HG02763 (cell line): ENCODE data around the gene GPC6.

Experiments
- ATAC-seq: cut with Tn5 transposase; IDR thresholded peaks from one replicate; pipeline ENCODE4 v1.9.1; 2021; ENCODE audit warnings: mild to moderate bottlenecking, moderate library complexity; ENCODE audit not compliant: unreplicated experiment

GPC6 gene

GRCh38 chr13:94218951-94219350 lies 992.3 kb downstream of the GPC6 start:
- no peak for ATAC-seq

DNA sequence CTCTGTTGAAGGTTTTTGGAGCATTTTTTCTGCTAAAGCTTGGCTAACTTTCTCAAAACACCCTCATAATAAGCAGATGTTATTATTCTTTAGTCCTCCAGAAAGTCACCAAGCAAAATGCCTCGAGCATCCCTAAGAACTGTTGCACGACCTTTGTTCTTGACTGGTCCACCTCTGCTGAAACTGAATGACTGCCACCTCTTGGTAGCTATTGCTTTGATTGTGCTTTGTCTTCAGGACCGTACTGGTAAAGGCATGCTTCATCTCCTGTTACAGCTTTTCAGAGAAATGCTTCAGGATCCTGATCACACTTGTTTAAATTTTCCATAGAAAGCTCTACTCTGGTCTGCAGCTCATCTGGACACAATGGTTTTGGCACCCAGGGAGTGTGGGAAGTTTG lies 998.1 kb downstream of the GPC6 start:
- ATAC-seq = no peak

- ATAC-seq = no peak
Observed at GRCh38 chr13:94227255-94227879, 1000.8 kb downstream of the GPC6 start.

DNA sequence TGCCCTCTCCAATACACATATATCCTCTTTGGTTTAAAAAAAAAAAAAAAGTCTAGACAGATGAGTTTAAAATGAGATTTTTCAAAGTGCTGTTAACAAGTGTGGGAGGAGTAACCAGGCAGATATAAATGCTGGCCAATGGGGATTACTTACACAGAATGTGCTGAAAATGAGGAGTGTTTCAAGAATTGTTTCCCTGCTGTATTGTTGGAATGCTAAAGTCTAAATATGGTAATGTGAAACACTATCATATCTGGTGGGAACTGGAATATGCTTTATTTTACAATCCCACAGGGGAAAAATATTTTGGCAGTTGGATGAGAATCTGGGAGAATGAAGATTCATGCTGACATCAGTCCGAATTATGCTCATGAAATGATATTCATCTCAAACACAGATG lies 1002.2 kb downstream of the GPC6 start:
- no peak for ATAC-seq

DNA sequence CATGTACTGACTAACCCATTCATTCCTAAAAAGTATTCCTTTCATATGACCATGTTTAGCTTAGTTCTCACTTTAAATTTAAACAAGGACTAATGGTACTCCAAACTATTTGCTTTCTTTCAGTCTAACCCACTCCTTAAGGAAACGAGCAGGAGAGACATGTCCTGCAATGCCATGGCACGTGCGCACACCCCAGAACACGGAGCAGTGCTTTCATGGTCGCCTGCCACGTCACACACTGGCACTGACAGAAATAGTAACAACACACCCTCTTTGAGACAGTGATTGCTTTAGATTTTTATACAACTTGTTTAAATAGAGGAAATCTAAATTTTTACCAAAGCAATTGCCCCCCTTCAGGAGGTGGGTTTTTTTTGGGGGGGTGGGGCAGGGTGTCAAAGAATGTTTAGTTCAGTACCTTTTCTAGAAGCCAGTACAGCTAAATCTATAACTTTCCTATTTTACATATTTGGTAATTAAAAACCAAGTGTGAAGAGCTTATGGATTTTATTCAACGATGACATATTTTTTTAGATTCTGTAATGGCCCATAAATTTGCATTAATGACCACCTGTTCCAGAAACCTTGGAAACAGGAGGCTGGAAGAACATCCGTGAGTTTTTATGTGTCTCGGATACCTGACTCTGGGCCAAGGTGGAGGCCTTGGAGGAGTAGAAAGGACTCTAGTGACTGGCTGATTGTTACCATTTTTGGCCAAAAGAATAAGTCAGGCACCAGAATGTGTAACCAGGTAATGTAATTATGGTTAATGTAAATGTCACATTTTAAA lies 1005.7 kb downstream of the GPC6 start:
- ATAC-seq = no peak

- ATAC-seq = no peak
Observed at GRCh38 chr13:94232956-94233355, 1006.3 kb downstream of the GPC6 start.

- ATAC-seq = no peak
Observed at GRCh38 chr13:94233401-94233800, 1006.8 kb downstream of the GPC6 start.

DNA sequence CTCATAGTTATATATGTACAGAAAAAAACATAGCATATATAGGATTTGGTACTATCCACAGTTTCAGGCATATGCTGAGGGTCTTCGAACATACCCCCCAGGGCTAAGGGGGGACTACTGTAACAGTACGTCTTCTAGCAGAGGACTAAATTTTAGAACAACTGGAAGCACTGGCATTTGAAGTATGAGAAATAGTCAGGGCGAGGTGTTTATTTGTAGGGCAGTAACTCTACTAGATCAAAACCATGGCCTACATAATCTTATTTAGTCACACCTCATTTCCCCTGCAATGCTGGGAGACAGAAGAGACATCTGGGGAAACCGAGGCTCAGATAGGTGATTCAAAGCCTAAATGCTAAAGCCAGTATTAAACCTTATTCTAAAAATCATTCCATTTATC lies 1007.2 kb downstream of the GPC6 start:
- no peak for ATAC-seq

- no peak for ATAC-seq
Observed at GRCh38 chr13:94234738-94235137, 1008.1 kb downstream of the GPC6 start.

DNA sequence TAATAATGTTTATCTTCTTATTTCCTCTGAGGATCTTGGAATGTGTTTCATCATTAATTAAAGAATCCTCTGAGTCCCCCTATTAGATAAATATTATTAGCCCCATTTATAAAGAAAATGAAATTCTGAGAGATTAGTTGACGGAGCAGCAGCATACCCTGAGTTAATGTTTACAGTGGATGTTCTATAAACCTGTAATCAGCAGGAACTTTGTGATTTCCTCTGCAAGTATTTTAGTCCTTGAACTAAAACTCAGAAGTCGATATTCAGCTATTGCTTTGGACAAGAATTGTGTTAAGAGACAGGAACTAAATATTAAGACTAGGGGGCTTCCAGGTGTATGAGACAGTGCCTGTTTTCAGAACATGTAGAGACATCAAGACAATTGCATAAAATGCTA lies 1009.5 kb downstream of the GPC6 start:
- no peak for ATAC-seq

DNA sequence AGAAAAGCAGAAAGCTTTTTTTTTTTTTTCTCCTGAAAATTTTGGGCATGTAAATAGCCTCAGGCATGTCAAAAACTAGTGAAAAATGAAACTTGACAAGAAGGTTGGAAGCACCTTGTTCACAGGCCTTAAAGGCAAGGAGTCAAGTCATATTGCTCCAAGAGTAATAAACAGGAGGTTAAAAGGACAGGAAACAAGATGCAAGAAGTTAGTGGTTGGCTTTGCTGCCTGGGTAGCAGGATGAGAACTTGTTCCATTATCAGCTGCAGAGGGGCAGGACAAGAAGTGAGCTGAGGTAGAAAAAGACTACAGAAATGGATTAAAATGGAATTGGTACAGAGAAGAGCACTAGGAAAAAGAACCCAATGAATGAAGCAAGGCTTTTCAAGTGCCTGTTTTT lies 1010.3 kb downstream of the GPC6 start:
- no peak for ATAC-seq

GRCh38 chr13:94239135-94239534 lies 1012.5 kb downstream of the GPC6 start:
- no peak for ATAC-seq

DNA sequence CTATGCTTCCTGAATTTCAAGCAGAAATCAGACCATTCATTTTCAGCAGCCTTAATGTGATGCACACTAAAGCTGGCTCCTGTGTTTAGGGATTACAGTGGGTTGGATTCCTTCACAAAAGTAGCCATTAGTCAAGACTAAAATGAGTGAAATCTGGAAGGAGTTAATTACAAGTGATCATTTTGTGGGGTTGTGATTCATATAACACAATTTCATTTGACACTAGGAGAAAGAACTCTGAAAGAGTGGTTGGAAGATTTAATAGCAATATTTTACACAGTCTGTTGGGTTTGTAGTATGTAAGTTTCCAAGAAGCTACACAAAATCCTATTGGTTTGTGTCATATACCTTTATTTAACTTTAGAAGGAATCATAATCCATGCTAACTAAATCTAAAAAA lies 1015.9 kb downstream of the GPC6 start:
- no peak for ATAC-seq

GRCh38 chr13:94243551-94243950 lies 1016.9 kb downstream of the GPC6 start:
- ATAC-seq = no peak

DNA sequence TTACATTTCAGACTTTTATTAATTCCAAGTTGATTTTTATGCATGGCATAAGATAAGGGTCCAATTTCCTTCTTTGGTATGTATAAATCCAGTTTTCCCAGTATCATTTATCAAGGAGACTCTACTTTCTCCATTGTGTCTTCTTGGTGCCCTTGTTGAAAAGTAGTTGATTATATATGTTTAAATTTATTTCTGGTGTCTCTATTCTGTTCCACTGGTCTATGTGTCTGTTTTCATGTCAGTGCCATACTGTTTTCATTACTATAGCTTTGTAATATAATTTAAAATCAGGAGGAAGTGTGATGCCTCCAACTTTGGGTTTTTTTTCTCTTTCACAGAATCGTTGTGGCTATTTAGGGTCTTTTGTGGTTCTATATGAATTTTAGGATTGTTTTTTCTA lies 1019.9 kb downstream of the GPC6 start:
- ATAC-seq = no peak

DNA sequence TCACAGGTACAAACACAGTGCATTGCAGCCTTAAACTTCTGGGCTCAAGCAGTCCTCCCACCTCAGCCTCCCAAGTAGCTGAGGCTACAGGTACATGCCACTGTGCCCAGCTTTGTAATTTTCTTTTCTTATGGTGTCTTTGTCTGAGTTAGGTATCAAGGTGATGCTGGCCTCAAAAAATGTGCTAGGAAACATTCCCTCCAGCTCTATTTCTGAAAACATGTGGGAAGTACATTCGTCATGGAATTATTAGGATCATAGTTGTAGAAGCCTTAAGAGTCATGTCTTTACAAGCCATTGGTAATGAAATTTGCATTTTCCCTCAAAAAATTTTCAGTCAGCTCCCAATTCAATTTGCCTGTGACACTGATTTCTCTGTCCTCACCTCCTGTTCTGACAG lies 1021.3 kb downstream of the GPC6 start:
- no peak for ATAC-seq

DNA sequence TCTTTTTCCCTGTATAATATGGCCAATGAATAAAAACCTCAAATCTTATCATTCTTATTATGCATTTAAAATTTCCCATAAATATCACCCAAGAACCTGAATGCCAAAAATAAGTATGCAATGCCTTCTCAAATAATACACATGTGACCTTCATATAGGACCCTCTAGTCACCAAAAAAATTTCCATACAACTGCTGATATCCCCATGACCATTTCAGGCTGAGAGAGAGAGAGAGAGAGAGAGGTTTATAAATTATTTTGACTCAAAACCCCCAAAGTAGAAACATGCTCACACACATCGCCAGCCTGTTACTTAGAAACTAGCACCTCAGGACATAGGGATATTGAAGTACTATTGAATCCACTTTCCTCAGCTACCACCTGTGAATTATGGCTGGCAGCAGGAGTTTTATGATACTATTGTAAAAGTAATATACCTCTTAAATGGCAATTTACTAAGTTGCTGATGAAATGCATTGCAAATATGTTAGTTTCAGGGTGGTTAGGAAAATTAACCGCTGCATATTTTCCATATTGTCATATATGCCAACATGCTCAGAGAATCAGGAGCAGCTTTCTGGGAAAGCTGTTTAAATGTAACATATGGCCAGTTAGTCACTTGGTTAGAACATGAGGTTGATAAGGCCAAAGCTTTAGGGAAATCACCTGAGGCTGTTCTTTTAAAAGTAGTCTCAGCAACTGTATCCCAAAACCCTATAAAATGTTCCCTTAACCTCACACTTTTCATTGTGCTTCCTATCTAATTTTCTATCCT lies 1022.0 kb downstream of the GPC6 start:
- ATAC-seq = no peak

DNA sequence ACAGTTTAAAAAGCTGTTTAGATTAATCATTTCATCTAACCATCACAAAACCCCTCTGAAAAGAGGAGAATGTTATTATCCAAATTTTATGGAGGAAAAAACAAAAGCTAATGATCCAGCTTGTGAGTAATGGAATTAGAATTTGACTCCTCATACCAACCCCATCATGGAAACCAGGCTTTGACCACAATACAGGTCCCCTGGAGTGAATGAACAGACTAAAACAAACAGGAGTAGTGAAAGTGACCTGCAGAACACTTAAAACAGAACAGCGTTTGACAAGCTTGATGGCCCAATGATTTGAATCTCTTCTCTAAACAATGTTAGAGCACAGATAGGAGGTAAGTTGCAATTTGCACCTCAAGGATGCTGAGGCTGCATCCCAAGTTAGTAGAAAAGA lies 1022.9 kb downstream of the GPC6 start:
- no peak for ATAC-seq

DNA sequence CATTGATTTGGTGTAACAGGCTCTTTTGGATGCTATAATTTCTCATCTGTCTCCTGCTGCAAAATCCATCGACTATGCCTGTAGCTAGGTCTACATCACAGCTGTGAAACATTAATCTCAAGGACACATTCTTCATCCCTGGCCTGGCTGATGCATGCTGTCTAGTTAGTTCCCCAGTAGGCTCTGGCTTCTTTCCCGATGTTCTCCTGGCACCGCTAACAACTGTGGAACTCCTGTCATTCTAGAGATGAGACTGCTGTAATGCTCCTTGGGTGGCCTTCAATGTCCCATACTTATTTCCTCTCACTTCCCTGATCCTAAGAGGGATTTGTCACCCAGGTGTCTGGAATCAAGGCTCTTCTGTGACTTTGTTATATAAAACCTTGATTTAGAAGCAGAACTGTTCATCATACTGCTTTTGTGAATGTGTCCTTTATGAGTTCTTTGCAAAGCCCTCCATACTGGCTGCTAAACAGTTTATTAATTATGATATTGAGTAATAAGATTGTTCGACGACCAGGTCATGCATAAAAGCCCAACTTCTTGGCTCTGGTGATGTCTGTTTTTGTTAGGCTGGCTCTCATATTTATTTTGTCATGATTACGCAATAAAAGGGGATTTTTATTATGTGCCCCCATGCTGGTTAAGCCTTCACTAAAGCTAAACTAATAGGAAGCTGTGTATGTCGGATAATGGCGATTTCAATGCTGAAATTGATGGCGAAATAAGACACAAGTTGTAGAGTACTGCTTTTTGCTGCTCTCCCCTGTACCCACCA lies 1025.4 kb downstream of the GPC6 start:
- no peak for ATAC-seq

GRCh38 chr13:94254737-94255136 lies 1028.1 kb downstream of the GPC6 start:
- ATAC-seq = no peak

DNA sequence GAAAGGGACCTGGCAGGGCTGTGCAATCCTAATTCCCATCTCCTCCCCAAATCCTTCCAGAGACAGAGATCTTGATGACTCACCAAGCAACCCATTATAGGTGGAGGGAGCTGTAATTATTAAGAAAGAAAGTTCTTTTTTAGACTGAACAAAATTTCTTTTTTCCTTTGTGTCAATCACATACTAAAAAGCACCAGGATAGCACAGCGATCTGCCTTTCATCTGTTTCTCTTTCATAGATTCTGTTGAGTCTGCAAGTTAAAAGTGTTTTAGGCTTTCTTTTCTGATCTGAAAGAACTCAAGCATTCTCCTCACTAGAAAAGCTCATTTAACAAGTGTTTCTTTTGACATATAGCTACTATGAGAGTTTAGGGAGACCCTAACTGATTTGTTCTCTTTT lies 1030.1 kb downstream of the GPC6 start:
- no peak for ATAC-seq
